Activated CD8-positive, alpha-beta memory T cell treated with anti-CD3 and anti-CD28 coated beads, Interleukin-2, amount 10 ng/mL, durations not matched to agents 7 days and 5 days (primary cell): ENCODE data around the gene F8. TPM values are rescaled to one million over a fixed set of nuclear protein-coding genes. Genes with fewer than 3 reads are reported as not detected.
A peak's percentile ranks its signal among the peaks of the same experiment; 100 is the strongest.
"Not testable (repeated sequence)": the region's sequence is repeated elsewhere in the genome, so short reads cannot be mapped to it uniquely, and the experiment has no call there.

Experiments used
- ATAC-seq: fragments of 150-1000 bp; cut with Tn5 transposase; one replicate; pipeline ENCODE4 v1.10.0; 2021; ENCODE audit warnings: moderate library complexity
- CTCF ChIA-PET: fragments of 350-600 bp; sonication (Branson Sonifier 250); formaldehyde crosslinking; loops from one replicate; lab custom pipeline; 2021; ENCODE audit warnings: antibody characterized with exemption; lab: Charles Lee
- DNase-seq: peaks from one replicate; pipeline ENCODE4 v3.0.0-alpha.2; 2020
- H3K27ac Mint-ChIP-seq: one replicate; pipeline ENCODE4 v1.8.0; 2021; ENCODE audit warnings: mild to moderate bottlenecking, mixed read lengths
- H3K27me3 Mint-ChIP-seq: one replicate; pipeline ENCODE4 v1.8.0; 2021; ENCODE audit warnings: mixed read lengths
- H3K36me3 Mint-ChIP-seq: one replicate; pipeline ENCODE4 v1.8.0; 2021; ENCODE audit warnings: mild to moderate bottlenecking, mixed read lengths
- H3K4me1 Mint-ChIP-seq: one replicate; pipeline ENCODE4 v1.8.0; 2021; ENCODE audit warnings: mixed read lengths
- H3K4me3 Mint-ChIP-seq: one replicate; pipeline ENCODE4 v1.8.0; 2021; ENCODE audit warnings: mild to moderate bottlenecking, moderate library complexity, mixed read lengths
- H3K9me3 Mint-ChIP-seq: one replicate; pipeline ENCODE4 v1.8.0; 2022; ENCODE audit warnings: low read depth, mixed read lengths
- total RNA-seq, 2 experiments: library from RNA; stranded (reverse); gene quantifications; one replicate each; pipeline ENCODE4 v1.2.3, GENCODE V29; 2021

Gene F8
- total RNA-seq, 2 experiments from 2014 or later = 12.7 to 15.0 TPM

GRCh38 chrX:155026420-155026726, 3.9 kb upstream of the F8 start:
- Mint-ChIP-seq H3K9me3 (no peaks in the 10 kb centered on the region), H3K27me3 (no peaks in the 10 kb centered on the region), H3K36me3 (peaks cover 2% of the 10 kb centered on the region), H3K4me1 (peaks cover 16% of the 10 kb centered on the region), H3K27ac (peak overlapping the region; percentile 86), H3K4me3 (peak overlapping the region; percentile 85)
- DNase-seq (no peak), ATAC-seq (no peak)
- CTCF ChIA-PET = interaction anchor here (1.0 to 1.4 kb wide), 4 partner anchors 23 to 109 kb away, joined by 3 to 10 read pairs (median 4); no protein-coding TSS in a partner anchor

- Mint-ChIP-seq H3K9me3 (no peaks in the 10 kb centered on the region), H3K4me1 (peaks cover 9% of the 10 kb centered on the region), H3K36me3 (no peaks in the 10 kb centered on the region), H3K27ac (no peak overlapping the region), H3K4me3 (no peak overlapping the region), H3K27me3 (no peaks in the 10 kb centered on the region)
- no peak for DNase-seq
- ATAC-seq = no peak
- CTCF ChIA-PET = no interaction called here
Observed at GRCh38 chrX:155023907-155024833, 1.6 kb upstream of the F8 start.

GRCh38 chrX:155020591-155020990, 1.9 kb downstream of the F8 start:
- ATAC-seq = no peak
- no peak overlapping the region for H3K27ac Mint-ChIP-seq
- no peaks in the 10 kb centered on the region for H3K36me3 Mint-ChIP-seq
- H3K27me3 Mint-ChIP-seq = no peaks in the 10 kb centered on the region
- H3K4me1 Mint-ChIP-seq = no peaks in the 10 kb centered on the region
- no peaks in the 10 kb centered on the region for H3K9me3 Mint-ChIP-seq
- no peak for DNase-seq
- H3K4me3 Mint-ChIP-seq = no peak overlapping the region
- CTCF ChIA-PET = no interaction called here

- ATAC-seq (no peak), DNase-seq (no peak)
- no peak overlapping the region for H3K4me3 Mint-ChIP-seq
- no peaks in the 10 kb centered on the region for H3K27me3 Mint-ChIP-seq
- H3K4me1 Mint-ChIP-seq = no peaks in the 10 kb centered on the region
- CTCF ChIA-PET = interaction anchor here (1.1 kb wide), 1 partner anchor 47 kb away, joined by 3 read pairs; no protein-coding TSS in a partner anchor
- H3K9me3 Mint-ChIP-seq = no peaks in the 10 kb centered on the region
- no peaks in the 10 kb centered on the region for H3K36me3 Mint-ChIP-seq
- H3K27ac Mint-ChIP-seq = no peak overlapping the region
Observed at GRCh38 chrX:155009994-155010472, 12.5 kb downstream of the F8 start.

GRCh38 chrX:155008578-155008977, 13.9 kb downstream of the F8 start:
- H3K27me3 Mint-ChIP-seq, CTCF ChIA-PET, DNase-seq, H3K27ac Mint-ChIP-seq, H3K36me3 Mint-ChIP-seq, H3K4me1 Mint-ChIP-seq, H3K4me3 Mint-ChIP-seq, H3K9me3 Mint-ChIP-seq: not testable (repeated sequence)
- ATAC-seq = peak; percentile 33

GRCh38 chrX:155006913-155007671, 15.4 kb downstream of the F8 start:
- H3K4me3 Mint-ChIP-seq, H3K4me1 Mint-ChIP-seq, H3K9me3 Mint-ChIP-seq, CTCF ChIA-PET, ATAC-seq, H3K36me3 Mint-ChIP-seq, H3K27me3 Mint-ChIP-seq, H3K27ac Mint-ChIP-seq, DNase-seq: not testable (repeated sequence)

GRCh38 chrX:155006379-155006778, 16.1 kb downstream of the F8 start:
- ATAC-seq, H3K4me1 Mint-ChIP-seq, H3K27ac Mint-ChIP-seq, H3K4me3 Mint-ChIP-seq, CTCF ChIA-PET, H3K27me3 Mint-ChIP-seq, H3K36me3 Mint-ChIP-seq, H3K9me3 Mint-ChIP-seq, DNase-seq: not testable (repeated sequence)

GRCh38 chrX:155005190-155005589, 17.3 kb downstream of the F8 start:
- Mint-ChIP-seq H3K27ac (no peak overlapping the region), H3K4me3 (no peak overlapping the region), H3K27me3 (peaks cover 4% of the 10 kb centered on the region), H3K9me3 (no peaks in the 10 kb centered on the region), H3K36me3 (no peaks in the 10 kb centered on the region), H3K4me1 (peaks cover 3% of the 10 kb centered on the region)
- DNase-seq (no peak), ATAC-seq (no peak)
- CTCF ChIA-PET = no interaction called here

GRCh38 chrX:155001873-155002272, 20.6 kb downstream of the F8 start:
- peaks cover 4% of the 10 kb centered on the region for H3K27me3 Mint-ChIP-seq
- ATAC-seq (no peak), DNase-seq (no peak)
- peaks cover 3% of the 10 kb centered on the region for H3K4me1 Mint-ChIP-seq
- H3K27ac Mint-ChIP-seq = no peak overlapping the region
- CTCF ChIA-PET = no interaction called here
- H3K36me3 Mint-ChIP-seq = no peaks in the 10 kb centered on the region
- H3K4me3 Mint-ChIP-seq = no peak overlapping the region
- no peaks in the 10 kb centered on the region for H3K9me3 Mint-ChIP-seq

GRCh38 chrX:155000841-155001240, 21.7 kb downstream of the F8 start:
- DNase-seq = no peak
- no peak for ATAC-seq
- Mint-ChIP-seq H3K27ac (no peak overlapping the region), H3K4me3 (no peak overlapping the region), H3K9me3 (no peaks in the 10 kb centered on the region), H3K4me1 (peaks cover 3% of the 10 kb centered on the region), H3K36me3 (no peaks in the 10 kb centered on the region), H3K27me3 (peaks cover 4% of the 10 kb centered on the region)
- CTCF ChIA-PET = no interaction called here

GRCh38 chrX:154998204-154998880, 24.2 kb downstream of the F8 start:
- Mint-ChIP-seq H3K9me3 (no peaks in the 10 kb centered on the region), H3K4me1 (peaks cover 3% of the 10 kb centered on the region), H3K27me3 (peaks cover 4% of the 10 kb centered on the region), H3K4me3 (no peak overlapping the region), H3K27ac (no peak overlapping the region), H3K36me3 (no peaks in the 10 kb centered on the region)
- ATAC-seq = no peak
- no peak for DNase-seq
- CTCF ChIA-PET = no interaction called here

GRCh38 chrX:154991476-154991875, 31.0 kb downstream of the F8 start:
- DNase-seq (no peak), ATAC-seq (no peak)
- CTCF ChIA-PET = no interaction called here
- no peak overlapping the region for H3K27ac Mint-ChIP-seq
- H3K9me3 Mint-ChIP-seq = no peaks in the 10 kb centered on the region
- no peaks in the 10 kb centered on the region for H3K4me1 Mint-ChIP-seq
- H3K4me3 Mint-ChIP-seq = no peak overlapping the region
- H3K27me3 Mint-ChIP-seq = peaks cover 3% of the 10 kb centered on the region
- H3K36me3 Mint-ChIP-seq = no peaks in the 10 kb centered on the region

- no peaks in the 10 kb centered on the region for H3K9me3 Mint-ChIP-seq
- peaks cover 3% of the 10 kb centered on the region for H3K27me3 Mint-ChIP-seq
- CTCF ChIA-PET = no interaction called here
- H3K4me3 Mint-ChIP-seq = no peak overlapping the region
- H3K36me3 Mint-ChIP-seq = no peaks in the 10 kb centered on the region
- H3K4me1 Mint-ChIP-seq = no peaks in the 10 kb centered on the region
- H3K27ac Mint-ChIP-seq = no peak overlapping the region
- no peak for DNase-seq
- no peak for ATAC-seq
Observed at GRCh38 chrX:154991039-154991438, 31.5 kb downstream of the F8 start.
